Ovary (tissue), 3 donors: ENCODE results near the gene TECPR2.

ENCODE experiments used
- EP300 ChIP-seq: sonication (generic); formaldehyde crosslinking; IDR thresholded peaks from one replicate; pipeline ENCODE4 v1.6.1; 2017; ENCODE audit warnings: antibody characterized with exemption
- POLR2A ChIP-seq: fragments of 450-650 bp; IDR thresholded peaks from one replicate; pipeline ENCODE4 v1.6.1; 2017; ENCODE audit warnings: antibody characterized with exemption, mild to moderate bottlenecking, moderate library complexity
- TF ChIP-seq, protein P1 (sequence below), 3 donors: fragments of 450-650 bp in 2 of 3; fragments of 200-600 bp in 1 of 3; IDR thresholded peaks; one replicate each; pipeline versions ENCODE4 v1.5.1 to v1.8.0; 2016 to 2022; ENCODE audit warnings: antibody characterized with exemption in 3 of 3, mild to moderate bottlenecking in 1 of 3
- donor health status: DM: no; HTN: no; CAD: no.

DNA sequence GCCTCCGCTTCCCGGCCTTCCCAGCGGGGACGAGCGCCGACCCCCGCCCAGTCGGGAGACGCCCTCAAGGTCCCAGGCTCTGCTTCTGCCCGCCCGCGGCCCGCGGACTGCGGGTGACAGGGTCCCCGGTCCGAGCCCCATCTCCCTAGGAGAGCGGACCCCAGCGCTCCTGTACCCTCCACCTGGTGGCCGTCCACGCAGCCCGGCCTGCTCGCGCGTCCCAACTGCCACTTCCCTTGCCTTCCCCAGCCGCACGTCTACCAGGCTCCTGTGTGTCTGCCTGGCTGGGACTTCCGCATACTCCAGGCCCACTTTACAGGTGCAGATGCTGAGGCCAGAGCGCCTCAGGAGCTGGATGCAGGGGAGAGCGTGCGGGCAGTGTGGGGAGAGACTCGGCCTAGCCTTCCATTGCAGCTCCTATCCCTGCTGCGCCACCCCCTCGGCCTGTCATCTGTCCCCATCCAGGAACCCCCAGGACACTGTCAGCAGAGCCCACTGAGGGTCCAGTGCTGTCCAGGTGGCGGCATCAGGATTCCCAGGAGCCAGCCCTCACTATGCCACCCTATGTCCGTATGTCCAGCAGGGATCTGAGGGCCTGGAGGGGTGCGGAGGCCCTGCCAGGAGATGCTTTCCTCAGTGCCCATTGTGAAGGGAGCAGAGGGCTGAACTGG lies 154.8 kb downstream of the TECPR2 start:
- TF ChIP-seq EP300 (no peak), POLR2A (no peak)
- TF ChIP-seq, protein P1, sequence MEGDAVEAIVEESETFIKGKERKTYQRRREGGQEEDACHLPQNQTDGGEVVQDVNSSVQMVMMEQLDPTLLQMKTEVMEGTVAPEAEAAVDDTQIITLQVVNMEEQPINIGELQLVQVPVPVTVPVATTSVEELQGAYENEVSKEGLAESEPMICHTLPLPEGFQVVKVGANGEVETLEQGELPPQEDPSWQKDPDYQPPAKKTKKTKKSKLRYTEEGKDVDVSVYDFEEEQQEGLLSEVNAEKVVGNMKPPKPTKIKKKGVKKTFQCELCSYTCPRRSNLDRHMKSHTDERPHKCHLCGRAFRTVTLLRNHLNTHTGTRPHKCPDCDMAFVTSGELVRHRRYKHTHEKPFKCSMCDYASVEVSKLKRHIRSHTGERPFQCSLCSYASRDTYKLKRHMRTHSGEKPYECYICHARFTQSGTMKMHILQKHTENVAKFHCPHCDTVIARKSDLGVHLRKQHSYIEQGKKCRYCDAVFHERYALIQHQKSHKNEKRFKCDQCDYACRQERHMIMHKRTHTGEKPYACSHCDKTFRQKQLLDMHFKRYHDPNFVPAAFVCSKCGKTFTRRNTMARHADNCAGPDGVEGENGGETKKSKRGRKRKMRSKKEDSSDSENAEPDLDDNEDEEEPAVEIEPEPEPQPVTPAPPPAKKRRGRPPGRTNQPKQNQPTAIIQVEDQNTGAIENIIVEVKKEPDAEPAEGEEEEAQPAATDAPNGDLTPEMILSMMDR (IDR thresholded peaks at IDR 0.05): no peak
